K562 (cell line): Measurements from ENCODE around the gene ARHGAP10. TPM values are rescaled to one million over a fixed set of nuclear protein-coding genes. Genes with fewer than 3 reads are reported as not detected.

Experiments used
- ATAC-seq: fragments of 200-7000 bp; cut with Tn5 transposase; 3 replicates; pipeline ENCODE4 v1.9.1; 2020; ENCODE audit warnings: moderate library complexity
- BruUV-seq: library from RNA; stranded (reverse); fragments of 400-500 nt; replicated peaks from 2 replicates; lab custom pipeline; 2021; lab: Mats Ljungman, UMichigan
- CTCF ChIA-PET: fragments of 300-600 bp; formaldehyde crosslinking; extraction: SDS; loops from one replicate; lab custom pipeline; 2021; ENCODE audit warnings: low intra/inter-chr PET ratio; lab: Yijun Ruan, JAX
- POLR2A ChIA-PET: fragments of 300-600, 350-650 bp; sonication (Branson Sonifier 250); formaldehyde crosslinking; extraction: SDS; loops from one replicate; lab custom pipeline; 2021; ENCODE audit warnings: antibody characterized with exemption, inconsistent platforms; lab: Yijun Ruan, JAX
- DNase-seq, 4 experiments: peaks; one replicate each; pipeline versions ENCODE4 v3.0.0 to v3.0.0-alpha.2; 2011 to 2018; ENCODE audit warnings: low spot score in 3 of 4, mixed read lengths in 3 of 4; ENCODE audit errors: extremely low read depth in 1 of 4
- FAIRE-seq: peaks from 2 replicates; lab custom pipeline; 2011; peaks lifted over from hg19 to GRCh38; lab: Jason Lieb, UNC
- H2AFZ ChIP-seq: 2 replicates; pipeline ENCODE4 v1.6.0; 2011; ENCODE audit warnings: low read depth, low read length, control low read depth, inconsistent platforms
- H3K27ac ChIP-seq: fragments of 200-600 bp; 3 replicates; pipeline ENCODE4 v1.8.0; 2011; ENCODE audit warnings: low read depth, mild to moderate bottlenecking, control low read depth, inconsistent platforms, low read length, moderate library complexity, mixed read lengths; ENCODE audit errors: extremely low read depth
- H3K27me3 ChIP-seq, 2 experiments: fragments of 300-600 bp in 1 of 2; 2 replicates in 1 of 2; 3 replicates in 1 of 2; pipeline versions ENCODE4 v1.6.0 to v1.8.0; 2011; ENCODE audit warnings: inconsistent platforms in 2 of 2, low read length in 2 of 2, mild to moderate bottlenecking in 1 of 2, mixed read lengths in 1 of 2, moderate library complexity in 1 of 2; ENCODE audit not compliant: control insufficient read depth in 2 of 2, insufficient read depth in 2 of 2
- H3K36me3 ChIP-seq: fragments of 300-600 bp; 3 replicates; pipeline ENCODE4 v1.8.0; 2011; ENCODE audit warnings: mild to moderate bottlenecking, low read length, inconsistent platforms; ENCODE audit not compliant: control insufficient read depth, insufficient read depth
- H3K4me1 ChIP-seq, 2 experiments: fragments of 200-600 bp in 1 of 2; replicated peaks in 1 of 2; 2 replicates in 1 of 2; 3 replicates in 1 of 2; pipeline versions ENCODE4 v1.5.1 to v1.8.0; 2011; ENCODE audit warnings: inconsistent platforms in 2 of 2, low read length in 2 of 2, mild to moderate bottlenecking in 1 of 2, mixed read lengths in 1 of 2, moderate library complexity in 1 of 2; ENCODE audit not compliant: control insufficient read depth in 2 of 2, insufficient read depth in 2 of 2
- H3K4me2 ChIP-seq: 2 replicates; pipeline ENCODE4 v1.6.1; 2011; ENCODE audit warnings: low read length, control low read depth, inconsistent platforms, mixed read lengths; ENCODE audit not compliant: insufficient read depth
- H3K4me3 ChIP-seq: fragments of 200-600 bp; sonication (generic), shearing (Covaris generic); 2 replicates; pipeline ENCODE4 v1.5.1; 2016; ENCODE audit warnings: control low read depth, inconsistent platforms
- H3K79me2 ChIP-seq: fragments of 200-600 bp; 3 replicates; pipeline ENCODE4 v1.8.0; 2011; ENCODE audit warnings: low read length, inconsistent platforms; ENCODE audit not compliant: control insufficient read depth, insufficient read depth
- H3K9ac ChIP-seq, 2 experiments: 2 replicates each; pipeline versions ENCODE4 v1.6.0 to v1.6.1; 2011; ENCODE audit warnings: low read depth in 2 of 2, low read length in 2 of 2, control low read depth in 1 of 2, inconsistent platforms in 1 of 2, mild to moderate bottlenecking in 1 of 2, mixed read lengths in 1 of 2; ENCODE audit not compliant: insufficient read depth in 1 of 2
- H3K9me1 ChIP-seq: one replicate; pipeline ENCODE4 v1.6.0; 2011; ENCODE audit warnings: inconsistent platforms, mild to moderate bottlenecking, low read length, moderate library complexity; ENCODE audit not compliant: control insufficient read depth, insufficient read depth
- H3K9me3 ChIP-seq: replicated peaks from 2 replicates; pipeline ENCODE4 v1.5.1; 2011; ENCODE audit warnings: low read depth, low read length, inconsistent platforms; ENCODE audit not compliant: control insufficient read depth, insufficient read depth
- H4K20me1 ChIP-seq: replicated peaks from 2 replicates; pipeline ENCODE4 v1.6.1; 2011; ENCODE audit warnings: low read length, inconsistent platforms, mixed read lengths; ENCODE audit not compliant: control insufficient read depth, insufficient read depth
- CREM ChIP-seq: IDR thresholded peaks from 2 replicates; pipeline ENCODE4 v1.6.1; 2014; ENCODE audit warnings: antibody characterized with exemption, low read depth
- FOXM1 ChIP-seq, 2 experiments: fragments of 450-650 bp in 1 of 2; sonication (generic) in 1 of 2; formaldehyde crosslinking in 1 of 2; IDR thresholded peaks; 2 replicates each; pipeline versions ENCODE4 v1.6.1 to v1.9.0; 2017 to 2022; ENCODE audit warnings: low read depth in 2 of 2, mild to moderate bottlenecking in 2 of 2, missing genetic modification reagents in 1 of 2, moderate library complexity in 1 of 2
- FOXO4 ChIP-seq: fragments of 450-650 bp; formaldehyde crosslinking; IDR thresholded peaks from 2 replicates; pipeline ENCODE4 v1.4.0; 2020; ENCODE audit warnings: mild to moderate bottlenecking, moderate library complexity
- MYC ChIP-seq, 2 experiments: fragments of 250-450 bp in 1 of 2; sonication (Bioruptor Pico) in 1 of 2; IDR thresholded peaks; 2 replicates each; pipeline versions ENCODE4 v1.5.1 to v1.6.1; 2012 to 2021; ENCODE audit warnings: low read depth in 2 of 2, borderline replicate concordance in 1 of 2, improper control_type of control experiment in 1 of 2, low read length in 1 of 2, mild to moderate bottlenecking in 1 of 2, moderate library complexity in 1 of 2
- TGIF2 ChIP-seq: sonication (generic); formaldehyde crosslinking; IDR thresholded peaks from 2 replicates; pipeline ENCODE4 v1.8.1; 2022; ENCODE audit warnings: mild to moderate bottlenecking, missing genetic modification reagents, moderate library complexity
- WGBS: fragments of 100-300 bp; shearing (Covaris generic); methylation state at CpG from one replicate; pipeline ENCODE4 v1.1.6; 2016; ENCODE audit warnings: low coverage, mixed read lengths; ENCODE audit not compliant: insufficient coverage; ENCODE audit errors: missing lambda C conversion rate; 5-methylcytosine and 5-hydroxymethylcytosine counted together
- in situ Hi-C: fragments of 300-500 bp; cut with MboI; formaldehyde crosslinking; loops from 4 replicates; pipeline ENCODE4 v1.15.0; 2018; ENCODE audit warnings: inconsistent platforms, mixed read lengths
- intact Hi-C: fragments of 100-400 bp; cut with micrococcal nuclease; formaldehyde crosslinking; loops from 2 replicates; pipeline ENCODE4 v1.14.2; 2022
- polyA plus RNA-seq, 8 experiments: library from polyadenylated mRNA; depleted of rRNA in 4 of 8; stranded (reverse) in 5 of 8; unstranded in 3 of 8; fragments of >200 nt; fragmentation: Nextera tagmentation in 2 of 8; fragmentation: Illumina TruSeq in 1 of 8; extraction: Ambion mirVana in 2 of 8; extraction: Trizol in 1 of 8; gene quantifications; 2 replicates each; pipeline versions ENCODE4 v1.2.1 to v1.2.3, GENCODE V29; 2011 to 2014; ENCODE audit warnings: inconsistent platforms in 1 of 8, missing spikeins in 1 of 8
- total RNA-seq, 7 experiments: library from RNA; depleted of rRNA in 6 of 7; stranded (reverse); fragments of >200 nt in 6 of 7; fragmentation: Illumina TruSeq in 2 of 7; extraction: Trizol in 2 of 7; gene quantifications; 2 replicates each; pipeline versions ENCODE4 v1.2.1 to v1.2.3, GENCODE V29; 2011 to 2021; ENCODE audit warnings: low replicate concordance in 1 of 7

The ARHGAP10 gene
- total and polyA plus RNA-seq, 9 of the 15 experiments (the other 6 are each of a cell fraction or from before 2014, with no cell fraction given), result 0.03 to 0.22 (median 0.06) TPM; not detected in 3

- H4K20me1 ChIP-seq, result no peaks in the 10 kb centered on the region
- no peaks in the 10 kb centered on the region for H3K9me1 ChIP-seq
- ATAC-seq (no peak), DNase-seq (no peak), FAIRE-seq (no peak)
- no peaks in the 10 kb centered on the region for H3K36me3 ChIP-seq
- no peak overlapping the region for H3K4me2 ChIP-seq
- no TSS peak for BruUV-seq
- no peak overlapping the region for H3K9ac ChIP-seq
- H2AFZ ChIP-seq, result no peak overlapping the region
- WGBS, result 0% methylated on average over 5 of the region's 5 CpGs
- no peaks in the 10 kb centered on the region for H3K4me1 ChIP-seq
- no peak overlapping the region for H3K4me3 ChIP-seq
- CTCF ChIA-PET, result no interaction called here
- no peaks in the 10 kb centered on the region for H3K79me2 ChIP-seq
- TF ChIP-seq TGIF2 (CRISPR knock-in tag) (no peak), MYC (IDR thresholded peaks at IDR 0.05; ENCODE audit: low read depth, low read length) (no peak), MYC (CRISPR knock-in tag; IDR thresholded peaks at IDR 0.05; ENCODE audit: borderline replicate concordance, low read depth) (no peak), CREM (no peak), FOXO4 (no peak), FOXM1 (IDR thresholded peaks at IDR 0.05; ENCODE audit: low read depth) (no peak), FOXM1 (CRISPR knock-in tag; IDR thresholded peaks at IDR 0.05; ENCODE audit: low read depth) (no peak)
- intact Hi-C loops (no loop called here), in situ Hi-C loops (no loop called here)
- H3K9me3 ChIP-seq, result no peaks in the 10 kb centered on the region
- H3K27me3 ChIP-seq, result no peaks in the 10 kb centered on the region
- POLR2A ChIA-PET, result no interaction called here
- no peak overlapping the region for H3K27ac ChIP-seq
Observed at GRCh38 chr4:148097801-148098200, 365.9 kb downstream of the ARHGAP10 start.
